ENCODE data around the gene SNPH. TPM values are rescaled to one million over a fixed set of nuclear protein-coding genes. Genes with fewer than 3 reads are reported as not detected.

Gene SNPH
- total and polyA plus RNA-seq, 7 experiments from 2014 or later, result 6.0 to 43.4 (median 16.7) TPM

GRCh38 chr20:1353956-1354355 lies 87.9 kb downstream of the SNPH start:
- ChIA-PET POLR2A (no interaction called here), CTCF (interaction anchor here (1.0 kb wide), 1 partner anchor 83 kb away, joined by 3 read pairs; no protein-coding TSS in a partner anchor)
- intact Hi-C loops (cut with micrococcal nuclease), result no loop called here
- Histone ChIP-seq H3K4me3 (ENCODE audit: low read length) (no peak overlapping the region), H3K27ac (ENCODE audit: low read depth, low read length) (no peak overlapping the region), H3K4me1 (ENCODE audit: control insufficient read depth in 2 of 2, insufficient read depth in 2 of 2, low read length in 2 of 2) (peaks cover 0 to 6% of the 10 kb centered on the region in 2 donors), H3K36me3 (ENCODE audit: control insufficient read depth in 2 of 3, insufficient read depth in 3 of 3, low read length in 3 of 3) (peaks cover 0 to 29% (median 0%) of the 10 kb centered on the region in 3 experiments), H3K27me3 (ENCODE audit: control insufficient read depth in 2 of 2, insufficient read depth in 2 of 2, low read length in 2 of 2) (no peaks in the 10 kb centered on the region), H3K9me3 (ENCODE audit: control insufficient read depth in 2 of 3, low read length in 3 of 3) (no peaks in the 10 kb centered on the region)
- no peak for ATAC-seq
- DNase-seq, result no peak
- Mint-ChIP-seq H3K27me3 (no peaks in the 10 kb centered on the region), H3K4me1 (peaks cover 24 to 70% (median 47%) of the 10 kb centered on the region in 7 donors), H3K36me3 (peaks cover 24 to 79% (median 76%) of the 10 kb centered on the region in 5 donors), H3K9me3 (peaks cover 0 to 40% (median 9%) of the 10 kb centered on the region in 11 donors), H3K27ac (peak overlapping the region in 1 of 9 donors; percentile 12), H3K4me3 (peak overlapping the region in 1 of 10 donors; percentile 15)

DNA sequence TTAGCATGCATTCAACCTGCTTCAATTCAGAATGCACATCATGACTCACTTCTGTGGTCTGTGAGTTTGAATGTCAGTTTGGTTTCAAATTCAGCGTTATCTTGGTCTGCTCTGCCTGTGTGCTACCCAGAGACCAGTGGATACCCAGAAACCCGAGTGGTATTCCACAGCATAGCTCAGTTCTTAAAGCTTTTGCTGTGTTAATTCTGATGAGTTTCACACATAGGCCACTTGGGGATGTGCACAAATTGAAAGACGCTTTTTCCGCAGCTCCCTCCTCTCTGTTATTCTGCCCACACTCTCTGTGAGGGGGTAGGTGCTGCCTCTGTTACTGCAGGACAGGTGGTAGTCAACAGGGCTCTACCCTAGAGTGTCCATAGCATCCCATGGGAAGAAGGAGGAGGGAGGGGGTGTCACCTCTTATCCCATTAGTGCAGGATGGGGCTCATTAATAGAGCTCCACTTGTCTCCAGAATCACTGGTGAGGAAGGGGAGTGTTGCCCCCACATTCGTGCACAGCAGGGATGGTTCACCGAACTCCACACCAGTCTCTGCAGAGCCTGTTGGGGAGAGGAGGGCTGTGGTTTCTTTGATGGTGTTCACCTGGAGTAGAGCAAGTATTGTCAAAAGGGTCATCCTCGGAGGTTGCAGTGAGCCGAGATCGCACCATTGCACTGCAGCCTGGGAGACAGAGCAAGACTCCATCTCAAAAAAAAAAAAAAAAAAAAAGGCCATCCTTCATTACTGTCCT lies 92.0 kb downstream of the SNPH start:
- H3K36me3 ChIP-seq (ENCODE audit: control insufficient read depth in 2 of 3, insufficient read depth in 3 of 3, low read length in 3 of 3), result peaks cover 0 to 35% (median 7%) of the 10 kb centered on the region in 3 experiments
- no peak overlapping the region for H3K27ac ChIP-seq (ENCODE audit: low read depth, low read length)
- intact Hi-C loops (cut with micrococcal nuclease), result loop anchor here in 1 of 2 donors (1.0 to 2.0 kb wide), 3 partner anchors 31 to 77 kb away; no protein-coding TSS in a partner anchor
- Mint-ChIP-seq H3K36me3 (peaks cover 27 to 80% (median 72%) of the 10 kb centered on the region in 5 donors), H3K27me3 (no peaks in the 10 kb centered on the region), H3K4me1 (peaks cover 24 to 67% (median 55%) of the 10 kb centered on the region in 7 donors), H3K9me3 (peaks cover 0 to 19% (median 4%) of the 10 kb centered on the region in 11 donors), H3K4me3 (peak overlapping the region; percentile 36 to 78 (median 48)), H3K27ac (peak overlapping the region in 8 of 9 donors; percentile 51 to 80 (median 70))
- ATAC-seq (no peak), DNase-seq (peak in 1 of 9 donors; percentile 55)
- ChIA-PET POLR2A (interaction anchor here (0.7 kb wide), 1 partner anchor 168 kb away, joined by 3 read pairs; no protein-coding TSS in a partner anchor), CTCF (no interaction called here)
- H3K27me3 ChIP-seq (ENCODE audit: control insufficient read depth in 2 of 2, insufficient read depth in 2 of 2, low read length in 2 of 2), result no peaks in the 10 kb centered on the region
- H3K9me3 ChIP-seq (ENCODE audit: control insufficient read depth in 2 of 3, low read length in 3 of 3), result no peaks in the 10 kb centered on the region
- peaks cover 0 to 10% of the 10 kb centered on the region in 2 donors for H3K4me1 ChIP-seq (ENCODE audit: control insufficient read depth in 2 of 2, insufficient read depth in 2 of 2, low read length in 2 of 2)
- H3K4me3 ChIP-seq (ENCODE audit: low read length), result no peak overlapping the region

Other genes with a start within 250 kb of the SNPH start
- gene PSMF1, start 147.7 kb upstream of the SNPH start, total RNA-seq, result 100 to 1,000 TPM in 4 of 5 experiments, 10 to 100 TPM in 1; 88.7 to 157 (median 114) TPM
- 100 to 1,000 TPM; 127 to 140 TPM for gene PSMF1, start 147.7 kb upstream of the SNPH start, polyA plus RNA-seq
- gene TMEM74B, start 81.3 kb upstream of the SNPH start, total RNA-seq, result under 1 TPM in 3 of 5 experiments, not detected in 2; 0.22 to 0.60 (median 0.40) TPM
- under 1 TPM in 1 of 2 donors, not detected in 1; 0.18 TPM for gene TMEM74B, start 81.3 kb upstream of the SNPH start, polyA plus RNA-seq
- under 1 TPM in 1 of 5 experiments, not detected in 4; 0.22 TPM for gene C20orf202, start 62.8 kb upstream of the SNPH start, total RNA-seq
- under 1 TPM in 1 of 2 donors, not detected in 1; 0.22 TPM for gene C20orf202, start 62.8 kb upstream of the SNPH start, polyA plus RNA-seq
- under 1 TPM in 3 of 5 experiments, not detected in 2; 0.58 to 0.81 (median 0.64) TPM for gene RAD21L1, start 40.2 kb upstream of the SNPH start, total RNA-seq
- gene RAD21L1, start 40.2 kb upstream of the SNPH start, polyA plus RNA-seq, result under 1 TPM in 1 of 2 donors, not detected in 1; 0.48 TPM
- 1 to 10 TPM; 1.0 to 3.6 (median 1.4) TPM for gene SDCBP2, start 62.8 kb downstream of the SNPH start, total RNA-seq
- 1 to 10 TPM; 1.3 to 1.9 TPM for gene SDCBP2, start 62.8 kb downstream of the SNPH start, polyA plus RNA-seq
- gene FKBP1A, start 126.8 kb downstream of the SNPH start, total RNA-seq, result 100 to 1,000 TPM in 2 of 5 experiments, 10 to 100 TPM in 3; 74.5 to 253 (median 93.1) TPM
- 10 to 100 TPM; 46.5 to 46.7 TPM for gene FKBP1A, start 126.8 kb downstream of the SNPH start, polyA plus RNA-seq
- 10 to 100 TPM; 59.3 to 80.0 (median 64.7) TPM for gene NSFL1C, start 200.6 kb downstream of the SNPH start, total RNA-seq
- 10 to 100 TPM; 80.4 to 81.8 TPM for gene NSFL1C, start 200.6 kb downstream of the SNPH start, polyA plus RNA-seq
- 10 to 100 TPM in 1 of 5 experiments, 1 to 10 TPM in 1, under 1 TPM in 2, not detected in 1; 0.30 to 29.0 (median 1.1) TPM for gene SIRPB2, start 225.1 kb downstream of the SNPH start, total RNA-seq
- under 1 TPM in 1 of 2 donors, not detected in 1; 0.07 TPM for gene SIRPB2, start 225.1 kb downstream of the SNPH start, polyA plus RNA-seq